Muscle of arm (tissue), 12 donors: Measurements from ENCODE around the gene HES4. TPM values are rescaled to one million over a fixed set of nuclear protein-coding genes. Genes with fewer than 3 reads are reported as not detected.

ENCODE experiments used
- DNase-seq: peaks from one replicate; pipeline ENCODE4 v3.0.0-alpha.2; 2013
- polyA plus RNA-seq, 12 donors: library from polyadenylated mRNA; unstranded; fragments of 120-200 nt; gene quantifications; one replicate each; pipeline ENCODE4 v1.2.1, GENCODE V29; 2013; ENCODE audit not compliant: insufficient read length in 12 of 12

The HES4 gene
- polyA plus RNA-seq, 12 donors = 6.4 to 34.3 (median 10.3) TPM; not detected in 1

- DNase-seq = no peak
These were observed 44.4 kb downstream of the HES4 start for GRCh38 chr1:955474-955873.

- DNase-seq = no peak
These were observed 45.0 kb downstream of the HES4 start for GRCh38 chr1:954927-955326.

- no peak for DNase-seq
These were observed 46.2 kb downstream of the HES4 start for GRCh38 chr1:953524-954320.

- DNase-seq = no peak
These were observed 47.3 kb downstream of the HES4 start for GRCh38 chr1:952603-953002.

GRCh38 chr1:952201-952600 is 47.7 kb downstream of the HES4 start:
- no peak for DNase-seq

GRCh38 chr1:951364-951763 is 48.5 kb downstream of the HES4 start:
- DNase-seq = no peak

GRCh38 chr1:950881-951280 is 49.0 kb downstream of the HES4 start:
- no peak for DNase-seq

- no peak for DNase-seq
These were observed 49.6 kb downstream of the HES4 start for GRCh38 chr1:950268-950667.

Other genes starting within 250 kb of the HES4 start
- 10 to 100 TPM in 1 of 12 donors, 1 to 10 TPM in 10, not detected in 1; 2.1 to 23.0 (median 4.0) TPM for gene SAMD11, start 76.2 kb downstream of the HES4 start, polyA plus RNA-seq
- 10 to 100 TPM in 11 of 12 donors, not detected in 1; 30.3 to 46.8 (median 38.0) TPM for gene NOC2L, start 40.8 kb downstream of the HES4 start, polyA plus RNA-seq
- 10 to 100 TPM in 1 of 12 donors, 1 to 10 TPM in 9, not detected in 2; 2.6 to 11.4 (median 4.8) TPM for gene KLHL17, start 39.5 kb downstream of the HES4 start, polyA plus RNA-seq
- gene PLEKHN1, start 33.6 kb downstream of the HES4 start, polyA plus RNA-seq = 1 to 10 TPM in 3 of 12 donors, not detected in 9; 1.2 to 6.2 (median 1.4) TPM
- 1 to 10 TPM in 9 of 12 donors, under 1 TPM in 1, not detected in 2; 0.73 to 5.3 (median 1.7) TPM for gene PERM1, start 18.0 kb downstream of the HES4 start, polyA plus RNA-seq
- gene ISG15, start 13.4 kb upstream of the HES4 start, polyA plus RNA-seq = 10 to 100 TPM in 1 of 12 donors, 1 to 10 TPM in 10, not detected in 1; 5.0 to 28.8 (median 6.8) TPM
- 10 to 100 TPM in 11 of 12 donors, not detected in 1; 26.2 to 84.3 (median 35.7) TPM for gene AGRN, start 20.0 kb upstream of the HES4 start, polyA plus RNA-seq
- under 1 TPM in 5 of 12 donors, not detected in 7; 0.09 to 0.43 (median 0.13) TPM for gene RNF223, start 74.2 kb upstream of the HES4 start, polyA plus RNA-seq
- gene C1orf159, start 116.0 kb upstream of the HES4 start, polyA plus RNA-seq = 10 to 100 TPM in 1 of 12 donors, 1 to 10 TPM in 10, not detected in 1; 3.5 to 11.4 (median 5.6) TPM
- gene TTLL10, start 173.8 kb upstream of the HES4 start, polyA plus RNA-seq = under 1 TPM in 7 of 12 donors, not detected in 5; 0.10 to 0.72 (median 0.33) TPM
- 1 to 10 TPM in 9 of 12 donors, under 1 TPM in 1, not detected in 2; 0.87 to 4.2 (median 2.6) TPM for gene TNFRSF18, start 206.5 kb upstream of the HES4 start, polyA plus RNA-seq
- 1 to 10 TPM in 10 of 12 donors, not detected in 2; 1.1 to 2.5 (median 1.7) TPM for gene TNFRSF4, start 214.1 kb upstream of the HES4 start, polyA plus RNA-seq
- 100 to 1,000 TPM in 2 of 12 donors, 10 to 100 TPM in 9, not detected in 1; 71.1 to 160 (median 81.8) TPM for gene SDF4, start 231.9 kb upstream of the HES4 start, polyA plus RNA-seq
- gene B3GALT6, start 232.1 kb upstream of the HES4 start, polyA plus RNA-seq = 100 to 1,000 TPM in 1 of 12 donors, 10 to 100 TPM in 11; 12.3 to 155 (median 16.1) TPM
- 1 to 10 TPM in 10 of 12 donors, not detected in 2; 2.0 to 5.4 (median 2.4) TPM for gene C1QTNF12, start 246.6 kb upstream of the HES4 start, polyA plus RNA-seq